ENCODE results near the gene KCNQ5. TPM values are rescaled to one million over a fixed set of nuclear protein-coding genes. Genes with fewer than 3 reads are reported as not detected.

KCNQ5 gene
- total RNA-seq, 3 donors from 2014 or later (not counting 1 experiment from before 2014, with no cell fraction given), result 8.2 to 9.7 (median 8.7) TPM

DNA sequence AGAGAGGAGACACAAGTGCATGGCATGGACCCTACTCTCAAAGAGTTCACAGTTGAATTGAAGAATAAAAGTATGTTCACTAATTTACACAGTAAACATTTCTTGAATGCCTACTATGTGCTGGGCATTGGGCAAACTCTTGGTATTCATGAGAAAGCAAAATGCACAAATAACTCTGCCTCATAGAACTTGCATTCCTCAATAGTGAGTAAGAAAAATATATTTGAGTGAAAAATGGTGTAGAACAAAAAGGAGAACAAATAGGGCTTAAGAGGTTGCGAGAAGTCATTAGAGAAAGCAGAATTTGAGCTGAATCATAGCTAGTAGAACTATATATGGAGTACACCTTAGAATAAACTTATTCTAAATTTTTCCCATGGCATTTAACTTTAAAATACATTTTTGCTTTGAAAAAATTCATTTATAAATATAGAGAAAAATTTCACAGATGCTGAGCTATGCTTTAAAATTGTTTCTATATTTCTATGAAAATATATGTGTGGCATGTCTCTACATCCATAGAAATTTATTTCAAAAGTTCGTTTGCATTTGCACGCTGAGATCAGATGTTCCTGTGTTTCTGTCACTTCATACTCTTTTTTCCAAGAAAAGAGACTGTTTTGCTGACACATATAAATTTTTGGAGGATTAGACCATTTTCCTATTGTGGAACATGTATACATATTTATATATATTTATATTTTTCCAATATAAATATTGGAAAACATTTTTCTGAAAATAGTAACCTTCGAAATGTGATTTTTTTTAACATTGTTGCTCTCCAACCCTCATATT, 236.1 kb downstream of the KCNQ5 start:
- Histone ChIP-seq H3K9me3 (ENCODE audit: control insufficient read depth, insufficient read depth, low read length) (no peaks in the 10 kb centered on the region), H3K27ac (ENCODE audit: low read length) (no peak overlapping the region), H3K4me1 (ENCODE audit: control insufficient read depth, insufficient read depth, low read length) (no peaks in the 10 kb centered on the region), H3K27me3 (ENCODE audit: control insufficient read depth, insufficient read depth, low read length) (no peaks in the 10 kb centered on the region), H3K4me3 (ENCODE audit: low read length) (no peak overlapping the region), H3K36me3 (ENCODE audit: control insufficient read depth, insufficient read depth, low read length) (no peaks in the 10 kb centered on the region)
- WGBS (ENCODE audit: insufficient coverage), result 90% methylated on average over 3 of the region's 4 CpGs
- Mint-ChIP-seq H3K4me1 (peaks cover 9 to 10% of the 10 kb centered on the region in 2 donors), H3K9me3 (no peaks in the 10 kb centered on the region), H3K27me3 (ENCODE audit: low read depth in 2 of 2) (no peaks in the 10 kb centered on the region), H3K4me3 (no peak overlapping the region), H3K36me3 (no peaks in the 10 kb centered on the region), H3K27ac (no peak overlapping the region)
- no peak for ATAC-seq
- DNase-seq, result no peak
- intact Hi-C loops (cut with micrococcal nuclease), result no loop called here
- TF ChIP-seq CTCF (IDR thresholded peaks at IDR 0.05), result no peak

GRCh38 chr6:72861059-72861458, 239.2 kb downstream of the KCNQ5 start:
- H3K9me3 ChIP-seq (ENCODE audit: control insufficient read depth, insufficient read depth, low read length), result no peaks in the 10 kb centered on the region
- Mint-ChIP-seq H3K4me3 (no peak overlapping the region), H3K36me3 (no peaks in the 10 kb centered on the region), H3K27me3 (ENCODE audit: low read depth in 2 of 2) (no peaks in the 10 kb centered on the region), H3K9me3 (no peaks in the 10 kb centered on the region), H3K4me1 (peaks cover 9 to 10% of the 10 kb centered on the region in 2 donors), H3K27ac (no peak overlapping the region)
- ATAC-seq, result no peak
- TF ChIP-seq CTCF (IDR thresholded peaks at IDR 0.05), result no peak
- no peaks in the 10 kb centered on the region for H3K36me3 ChIP-seq (ENCODE audit: control insufficient read depth, insufficient read depth, low read length)
- no peaks in the 10 kb centered on the region for H3K27me3 ChIP-seq (ENCODE audit: control insufficient read depth, insufficient read depth, low read length)
- H3K4me3 ChIP-seq (ENCODE audit: low read length), result no peak overlapping the region
- no peaks in the 10 kb centered on the region for H3K4me1 ChIP-seq (ENCODE audit: control insufficient read depth, insufficient read depth, low read length)
- DNase-seq, result no peak
- intact Hi-C loops (cut with micrococcal nuclease), result no loop called here
- no peak overlapping the region for H3K27ac ChIP-seq (ENCODE audit: low read length)
- WGBS (ENCODE audit: insufficient coverage), result 83% methylated on average over 2 of the region's 2 CpGs

- Histone ChIP-seq H3K9me3 (ENCODE audit: control insufficient read depth, insufficient read depth, low read length) (no peaks in the 10 kb centered on the region), H3K4me3 (ENCODE audit: low read length) (no peak overlapping the region), H3K36me3 (ENCODE audit: control insufficient read depth, insufficient read depth, low read length) (no peaks in the 10 kb centered on the region), H3K27ac (ENCODE audit: low read length) (no peak overlapping the region), H3K27me3 (ENCODE audit: control insufficient read depth, insufficient read depth, low read length) (no peaks in the 10 kb centered on the region), H3K4me1 (ENCODE audit: control insufficient read depth, insufficient read depth, low read length) (no peaks in the 10 kb centered on the region)
- H3K36me3 Mint-ChIP-seq, result no peaks in the 10 kb centered on the region
- H3K9me3 Mint-ChIP-seq, result no peaks in the 10 kb centered on the region
- peak in 1 of 3 donors; percentile 25 for ATAC-seq
- no peak for DNase-seq
- intact Hi-C loops (cut with micrococcal nuclease), result no loop called here
- H3K4me1 Mint-ChIP-seq, result peaks cover 9 to 10% of the 10 kb centered on the region in 2 donors
- 37% methylated on average over 2 of the region's 2 CpGs for WGBS (ENCODE audit: insufficient coverage)
- H3K4me3 Mint-ChIP-seq, result no peak overlapping the region
- no peak for TF ChIP-seq CTCF (IDR thresholded peaks at IDR 0.05)
- H3K27me3 Mint-ChIP-seq (ENCODE audit: low read depth in 2 of 2), result no peaks in the 10 kb centered on the region
- peak overlapping the region; percentile 16 to 70 for H3K27ac Mint-ChIP-seq
Observed at GRCh38 chr6:72861935-72862432, 240.1 kb downstream of the KCNQ5 start.
